ENCODE results near the gene CELF4. TPM values are rescaled to one million over a fixed set of nuclear protein-coding genes. Genes with fewer than 3 reads are reported as not detected.

The CELF4 gene
- total RNA-seq, 1 donor from 2014 or later, result not detected

DNA sequence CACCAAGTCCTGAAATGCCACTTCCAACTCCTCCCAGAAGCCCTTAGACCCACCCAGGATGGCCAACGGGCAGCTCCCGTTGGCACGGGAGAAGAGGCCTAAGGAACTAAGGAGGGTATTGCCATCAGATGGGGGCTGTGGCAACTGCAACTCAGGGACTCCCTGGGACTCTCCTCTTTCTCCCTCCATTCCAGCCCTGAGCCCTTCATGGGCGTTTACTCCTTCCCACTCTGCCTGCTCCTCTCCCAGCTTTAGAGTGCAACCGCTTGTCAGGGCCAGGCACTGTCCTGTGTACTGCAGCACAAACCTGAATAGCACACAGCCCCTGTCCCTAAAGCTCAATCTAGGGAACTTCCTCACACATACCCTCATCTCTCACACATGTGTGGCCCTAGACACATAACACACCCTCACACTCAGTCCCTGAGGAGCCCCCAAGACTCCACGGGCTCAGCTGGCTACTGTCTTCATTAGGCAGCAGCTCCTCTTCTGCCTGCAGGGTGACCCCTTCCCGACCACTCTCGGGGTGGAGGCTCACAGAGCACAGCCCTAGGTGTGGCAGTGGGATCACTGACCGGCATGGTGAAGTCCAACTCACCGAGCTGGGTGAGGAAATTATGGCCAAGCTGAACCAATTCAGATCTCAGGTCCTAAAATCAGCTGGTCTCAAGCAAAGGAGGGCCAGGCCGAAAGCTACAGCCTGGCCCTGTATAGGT is 316.3 kb downstream of the CELF4 start:
- no peak for DNase-seq (ENCODE audit: extremely low read depth, low read depth, low spot score)

DNA sequence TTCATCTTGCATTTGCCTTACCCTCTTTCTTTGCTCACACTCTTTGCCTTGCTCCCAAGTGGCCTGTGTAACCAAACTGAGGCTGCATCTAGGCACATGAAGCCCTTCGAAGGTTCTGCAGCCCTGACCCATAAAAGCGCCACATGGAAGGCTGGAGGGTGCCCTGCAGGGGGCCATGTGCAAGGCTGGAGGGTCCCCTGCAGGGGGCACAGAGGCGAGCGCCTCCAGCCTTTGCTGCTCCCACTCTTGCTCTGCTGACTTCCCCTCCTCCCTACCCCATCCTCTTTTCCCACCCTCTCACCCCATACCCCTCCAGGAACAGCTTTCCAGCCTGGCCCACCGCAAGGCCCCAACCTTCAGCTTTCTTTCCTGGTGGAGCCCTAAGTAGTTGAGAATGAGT is 317.3 kb downstream of the CELF4 start:
- DNase-seq (ENCODE audit: extremely low read depth, low read depth, low spot score), result no peak

DNA sequence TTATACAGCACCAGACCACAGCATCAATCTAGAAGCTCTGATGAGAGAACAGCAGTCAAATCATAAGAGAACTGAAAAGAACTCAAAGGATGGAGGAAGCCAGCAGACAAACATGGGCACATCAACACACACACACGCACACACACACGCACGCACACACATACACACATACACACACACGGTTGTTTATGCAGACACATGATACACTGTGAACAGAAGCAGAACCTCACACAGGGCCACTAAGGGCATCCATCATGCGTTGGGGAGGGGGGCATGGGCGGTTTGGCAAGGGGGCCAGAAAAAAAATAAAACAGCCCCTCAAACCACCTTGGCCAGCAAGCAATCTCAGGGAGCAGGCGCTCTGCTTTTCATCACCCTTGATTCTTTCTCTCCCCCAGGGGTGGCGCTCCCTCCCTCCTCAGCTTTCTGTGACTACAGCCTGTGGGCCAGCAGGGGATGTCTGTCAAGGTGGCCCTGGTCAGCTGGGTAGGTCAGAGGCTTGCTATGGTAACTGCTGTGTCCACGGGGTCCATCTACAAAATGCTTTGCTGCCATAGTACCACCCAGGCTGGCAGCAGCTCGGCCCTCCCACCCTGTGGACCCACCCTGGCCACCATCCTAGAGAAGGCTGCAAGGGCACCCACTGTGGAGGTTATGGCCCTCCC is 318.0 kb downstream of the CELF4 start:
- no peak for DNase-seq (ENCODE audit: extremely low read depth, low read depth, low spot score)

DNA sequence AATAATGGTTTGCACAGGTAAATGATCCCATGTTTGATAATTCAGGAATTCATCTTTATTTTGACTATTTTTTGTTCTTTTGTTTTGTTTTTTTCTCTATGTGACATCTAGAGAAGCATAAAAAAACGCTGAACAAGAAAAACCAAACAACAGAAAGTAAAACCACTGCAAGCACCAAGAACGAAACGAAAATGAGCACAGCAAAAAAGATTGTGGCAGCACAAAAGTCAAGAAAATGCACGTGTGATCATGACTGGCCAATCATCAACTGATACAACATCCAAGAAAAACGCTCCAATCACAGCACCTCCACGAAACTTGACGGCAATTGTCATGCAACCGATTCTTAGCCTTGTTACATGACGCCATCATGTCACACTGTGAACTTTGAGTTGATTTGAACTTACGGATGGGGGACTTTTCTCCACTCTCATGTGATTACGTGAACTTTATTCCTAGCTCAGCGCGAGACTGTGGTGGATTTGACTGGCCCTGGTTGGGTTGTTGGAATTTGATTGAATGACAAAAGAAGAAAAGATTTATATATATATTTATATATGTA is 318.7 kb downstream of the CELF4 start:
- DNase-seq (ENCODE audit: extremely low read depth, low read depth, low spot score), result no peak

DNA sequence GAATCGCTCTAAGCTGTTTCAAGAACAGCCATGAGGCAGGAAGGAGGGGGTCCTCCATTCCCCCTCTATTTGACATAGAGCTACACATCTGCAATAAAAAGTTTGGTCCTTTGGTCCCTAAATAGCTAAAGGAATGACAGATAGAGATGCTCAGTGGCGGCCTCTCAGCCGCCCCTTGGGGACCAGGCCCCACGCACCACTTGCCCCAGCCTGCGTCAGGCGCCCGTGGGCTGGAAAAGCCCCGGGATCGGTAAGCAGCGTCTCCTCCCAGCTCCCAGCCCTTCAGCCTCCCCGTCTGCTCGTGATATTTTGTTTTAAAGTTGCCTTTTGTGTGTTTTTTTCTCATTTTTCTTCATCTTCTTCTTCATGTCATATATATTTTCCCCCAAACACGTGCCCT is 321.0 kb downstream of the CELF4 start:
- DNase-seq (ENCODE audit: extremely low read depth, low read depth, low spot score), result no peak

DNA sequence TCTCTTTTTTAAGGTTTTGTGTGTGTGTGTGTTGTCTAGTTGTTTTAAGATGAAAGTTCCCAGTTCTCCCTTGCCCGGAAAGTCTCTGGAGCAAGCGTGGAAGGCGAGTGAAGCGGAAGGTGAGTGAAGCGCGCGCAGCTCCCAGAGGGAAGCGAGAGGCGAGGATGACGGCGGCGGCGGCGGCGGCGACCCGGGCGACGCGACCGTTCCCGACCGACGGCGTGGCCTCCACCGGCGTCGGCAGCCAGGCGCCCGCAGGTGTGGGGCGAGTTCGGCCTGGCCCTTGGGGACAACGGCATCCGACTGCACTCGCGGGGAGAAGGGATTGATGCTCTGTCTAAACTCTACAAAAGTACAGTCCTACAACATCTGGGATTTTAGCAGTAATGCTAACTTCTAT is 321.9 kb downstream of the CELF4 start:
- no peak for DNase-seq (ENCODE audit: extremely low read depth, low read depth, low spot score)

DNA sequence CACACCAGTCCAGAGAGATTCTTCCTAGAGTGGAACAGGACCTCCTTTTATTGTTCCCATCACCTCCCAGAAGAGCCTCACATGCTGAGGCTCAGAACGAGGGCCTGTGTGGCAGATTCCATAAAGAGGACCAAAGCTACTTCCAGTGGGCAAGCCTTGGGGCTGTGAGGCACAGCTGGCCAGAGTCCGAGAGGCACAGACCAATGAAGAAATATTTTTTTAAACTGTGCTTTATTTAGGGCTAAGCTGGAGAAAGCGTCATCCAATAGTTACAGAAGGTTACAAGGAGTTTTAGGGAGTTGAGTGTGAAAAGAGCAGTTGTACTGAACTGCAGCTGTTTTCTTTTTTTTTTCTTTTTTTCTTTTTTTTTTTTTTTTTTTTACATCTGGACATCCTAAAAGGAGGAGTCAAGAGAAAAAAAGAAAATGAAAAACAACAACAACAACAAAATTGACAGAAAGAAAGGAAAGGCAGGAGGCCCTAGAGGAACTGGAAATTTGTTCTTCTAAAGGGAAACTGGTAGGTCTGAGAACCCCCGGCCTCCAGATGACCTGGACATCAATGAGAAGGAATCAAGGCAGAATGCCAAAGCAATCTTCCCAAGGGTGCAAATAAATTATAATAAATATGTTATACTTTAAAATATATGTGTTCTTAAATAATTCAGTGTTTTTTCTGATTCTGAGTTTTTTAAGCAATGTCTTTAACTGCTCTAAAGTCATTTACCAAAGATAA is 322.6 kb downstream of the CELF4 start:
- no peak for DNase-seq (ENCODE audit: extremely low read depth, low read depth, low spot score)

DNA sequence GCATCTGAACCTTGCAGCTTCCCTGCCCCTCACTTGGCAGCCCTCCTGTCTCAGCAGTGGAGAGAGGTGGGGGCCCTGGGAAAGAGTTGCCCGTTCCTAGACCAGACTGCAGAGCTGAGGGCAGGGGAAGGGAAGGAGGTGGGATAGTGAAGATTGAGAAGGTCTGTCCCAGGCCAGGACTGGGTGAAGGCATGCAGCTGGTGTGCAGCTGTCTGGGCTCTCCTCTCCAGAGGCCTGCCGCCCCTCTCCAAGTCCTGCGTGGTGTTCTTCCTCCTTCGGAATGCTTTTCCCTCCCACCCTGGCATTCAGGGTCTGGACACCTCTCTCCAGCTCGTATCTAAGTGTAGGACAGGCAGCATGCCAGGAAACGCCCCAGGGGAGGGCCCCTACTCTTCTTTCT is 323.5 kb downstream of the CELF4 start:
- no peak for DNase-seq (ENCODE audit: extremely low read depth, low read depth, low spot score)

DNA sequence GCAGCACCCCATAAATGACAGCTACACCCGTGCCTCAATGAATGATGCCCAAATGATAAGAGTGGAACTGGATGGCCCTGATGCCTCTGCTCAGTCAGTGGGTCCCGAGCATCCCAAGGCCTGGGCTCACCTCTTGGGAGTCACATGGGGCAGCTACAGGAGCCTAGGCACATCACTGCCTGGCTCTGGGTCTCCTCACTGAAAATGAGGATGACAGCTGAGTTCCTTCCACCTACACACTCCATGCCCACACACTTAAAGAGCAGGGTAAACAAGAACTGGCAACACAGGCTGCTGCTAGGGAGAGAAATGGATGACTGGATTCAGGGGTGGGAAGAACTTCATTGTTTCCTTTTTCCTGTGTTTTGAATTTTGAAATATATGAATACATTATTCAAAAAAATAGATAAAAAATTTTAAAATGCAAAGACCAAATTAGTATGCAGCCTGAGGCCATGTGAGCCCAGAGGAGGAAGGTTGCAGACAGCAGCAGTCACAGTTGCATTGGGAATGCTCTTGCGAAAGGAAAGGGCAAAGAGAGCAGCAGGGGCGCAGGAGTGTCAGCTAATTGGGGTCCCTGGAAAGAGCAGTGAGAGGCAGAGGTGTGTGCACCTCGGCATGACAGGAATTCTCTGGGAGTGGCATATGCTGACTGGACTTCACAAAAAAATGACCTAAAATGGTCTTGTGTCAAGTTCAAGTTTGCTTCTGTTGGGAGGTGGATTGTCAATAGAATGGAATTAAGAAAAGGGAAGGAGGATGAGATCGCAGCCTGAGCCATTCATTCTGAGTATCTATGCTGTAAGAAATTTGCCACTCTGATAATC is 327.1 kb downstream of the CELF4 start:
- DNase-seq (ENCODE audit: extremely low read depth, low read depth, low spot score), result no peak

DNA sequence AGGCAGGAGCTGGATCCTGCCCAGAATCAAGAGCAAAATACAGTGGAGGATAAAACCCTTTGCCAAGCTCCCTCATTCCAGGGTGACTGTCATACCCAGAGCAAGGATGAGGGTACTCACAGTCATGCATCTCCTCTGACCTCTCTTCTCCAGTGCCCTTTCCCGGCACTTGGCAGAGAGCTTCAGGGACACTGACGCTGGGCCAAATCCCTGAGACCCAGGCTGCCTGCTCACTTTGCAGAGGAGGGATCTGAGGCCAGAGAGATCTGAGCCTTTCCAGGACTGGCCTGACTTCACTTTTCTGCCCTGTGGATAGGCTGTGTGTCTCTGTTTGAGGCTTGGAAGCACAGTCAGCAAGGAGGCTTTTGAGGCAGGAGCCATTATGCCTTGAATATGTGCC is 330.0 kb downstream of the CELF4 start:
- DNase-seq (ENCODE audit: extremely low read depth, low read depth, low spot score), result no peak

DNA sequence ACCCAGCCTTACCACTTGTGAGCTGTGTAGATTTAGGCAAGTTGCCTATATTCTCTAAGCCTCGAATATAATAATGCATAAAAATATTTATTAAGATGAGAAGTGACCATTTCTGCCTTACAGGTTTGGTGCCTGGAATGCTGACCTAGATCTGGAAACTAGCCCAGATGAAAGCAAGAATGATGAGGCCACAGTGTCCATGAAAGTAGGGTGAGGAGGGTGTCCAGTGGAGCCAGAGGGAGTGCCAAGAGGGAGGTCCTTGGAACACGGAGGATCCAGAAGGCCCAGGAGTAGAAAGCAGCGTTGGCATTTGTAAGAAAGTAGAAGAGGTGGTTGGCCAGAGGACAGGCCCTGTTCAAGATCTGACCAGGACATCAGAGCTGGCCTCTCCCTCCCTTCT is 334.3 kb downstream of the CELF4 start:
- DNase-seq (ENCODE audit: extremely low read depth, low read depth, low spot score), result no peak

DNA sequence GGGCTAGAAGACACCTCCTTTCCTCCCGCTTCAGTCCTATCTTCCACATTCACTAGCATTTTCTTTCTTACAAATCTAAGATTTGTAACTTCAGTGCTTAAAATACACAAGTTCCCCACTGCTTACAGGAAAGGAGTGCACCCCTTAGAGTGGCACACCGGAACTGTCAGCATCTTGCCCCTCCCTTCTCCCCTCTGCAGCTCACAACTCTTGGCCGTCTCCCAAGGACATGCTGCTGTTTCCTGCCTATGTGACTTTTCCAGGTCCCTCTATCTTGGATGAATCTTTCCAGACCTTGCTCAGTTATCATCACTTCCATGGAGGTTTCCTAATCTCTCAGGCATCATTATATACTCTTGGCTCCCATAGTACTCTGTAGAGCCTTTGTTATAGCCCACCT is 334.8 kb downstream of the CELF4 start:
- no peak for DNase-seq (ENCODE audit: extremely low read depth, low read depth, low spot score)

DNA sequence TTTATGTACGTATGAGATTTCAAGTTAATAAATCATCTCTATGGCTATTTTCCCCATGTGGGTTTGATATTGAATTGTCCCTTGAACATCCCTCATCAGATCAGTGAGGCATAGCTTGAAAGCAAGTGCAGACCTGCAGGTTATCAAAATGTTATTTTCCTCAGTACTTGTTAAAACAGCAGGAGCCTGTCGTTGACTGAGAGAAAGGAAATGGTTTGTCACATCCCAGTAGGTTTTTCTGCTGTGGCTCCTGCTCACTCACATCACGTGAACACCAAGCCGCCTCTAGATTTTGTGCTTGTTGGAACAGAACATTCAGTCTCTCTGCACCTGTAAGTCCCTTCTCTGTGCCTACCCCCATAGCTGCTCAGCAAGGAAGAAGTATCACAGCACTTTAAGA is 340.3 kb downstream of the CELF4 start:
- no peak for DNase-seq (ENCODE audit: extremely low read depth, low read depth, low spot score)

DNA sequence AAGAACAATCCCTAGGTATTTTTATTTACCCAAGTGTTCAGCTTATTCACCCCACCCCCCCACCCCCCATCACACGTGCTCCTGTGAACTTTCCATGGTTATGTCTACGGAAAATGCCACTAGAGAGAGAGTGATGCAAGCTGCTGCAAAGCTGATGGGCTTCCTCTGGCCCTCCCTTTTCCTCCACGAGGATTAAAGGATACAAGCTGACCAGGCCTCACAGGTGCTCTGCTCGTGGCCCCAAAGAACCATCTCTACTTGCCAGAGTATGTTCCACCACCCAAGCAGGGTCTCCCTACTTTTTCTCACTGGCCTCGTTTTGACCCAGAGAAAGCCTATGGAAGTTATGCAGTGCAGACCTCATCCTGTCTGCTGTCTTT is 342.6 kb downstream of the CELF4 start:
- DNase-seq (ENCODE audit: extremely low read depth, low read depth, low spot score), result no peak

DNA sequence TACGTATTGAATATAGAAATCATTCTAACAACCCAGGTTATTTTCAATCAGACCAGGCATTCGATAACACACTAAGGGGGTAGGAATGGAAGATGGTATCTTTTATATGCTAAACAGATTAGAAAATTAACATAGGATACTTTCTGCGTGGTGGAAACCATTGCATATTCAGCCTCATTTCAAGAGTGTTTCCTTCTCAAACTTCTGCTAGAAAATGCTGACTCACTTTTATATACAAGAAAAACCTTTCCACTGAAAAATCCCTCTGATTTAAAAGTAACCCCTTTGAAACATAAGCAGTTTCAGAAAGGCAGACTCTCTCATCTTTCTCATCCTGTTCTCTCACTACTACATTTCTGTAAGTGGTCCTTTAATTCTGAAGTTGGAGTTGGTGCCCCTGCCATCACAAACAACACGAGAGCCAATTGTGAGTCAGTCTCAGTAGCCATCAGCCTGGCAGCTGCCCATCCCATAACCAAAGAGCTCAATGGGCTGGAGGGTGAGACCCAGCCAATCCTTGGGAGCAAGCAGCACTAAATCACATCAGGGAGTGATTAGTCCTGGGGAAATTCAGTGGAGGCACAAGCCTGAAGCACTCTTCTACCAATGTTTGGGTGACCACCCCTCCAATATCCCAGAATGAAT is 343.1 kb downstream of the CELF4 start:
- no peak for DNase-seq (ENCODE audit: extremely low read depth, low read depth, low spot score)

DNA sequence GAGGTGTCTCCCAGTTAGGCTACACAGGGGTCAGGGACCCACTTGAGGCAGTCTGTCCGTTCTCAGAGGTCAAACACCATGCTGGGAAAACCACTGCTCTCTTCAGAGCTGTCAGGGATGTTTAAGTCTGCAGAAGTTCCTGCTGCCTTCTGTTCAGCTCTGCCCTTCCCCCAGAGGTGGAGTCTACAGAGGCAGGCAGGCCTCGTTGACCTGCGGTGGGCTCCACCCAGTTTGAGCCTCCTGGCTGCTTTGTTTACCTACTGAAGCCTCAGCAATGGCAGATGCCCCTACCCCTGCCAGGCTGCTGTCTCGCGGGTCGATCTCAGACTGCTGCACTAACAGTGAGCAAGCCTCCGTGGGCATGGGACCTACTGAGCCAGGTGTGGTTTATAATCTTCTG is 346.3 kb downstream of the CELF4 start:
- DNase-seq (ENCODE audit: extremely low read depth, low read depth, low spot score), result no peak

DNA sequence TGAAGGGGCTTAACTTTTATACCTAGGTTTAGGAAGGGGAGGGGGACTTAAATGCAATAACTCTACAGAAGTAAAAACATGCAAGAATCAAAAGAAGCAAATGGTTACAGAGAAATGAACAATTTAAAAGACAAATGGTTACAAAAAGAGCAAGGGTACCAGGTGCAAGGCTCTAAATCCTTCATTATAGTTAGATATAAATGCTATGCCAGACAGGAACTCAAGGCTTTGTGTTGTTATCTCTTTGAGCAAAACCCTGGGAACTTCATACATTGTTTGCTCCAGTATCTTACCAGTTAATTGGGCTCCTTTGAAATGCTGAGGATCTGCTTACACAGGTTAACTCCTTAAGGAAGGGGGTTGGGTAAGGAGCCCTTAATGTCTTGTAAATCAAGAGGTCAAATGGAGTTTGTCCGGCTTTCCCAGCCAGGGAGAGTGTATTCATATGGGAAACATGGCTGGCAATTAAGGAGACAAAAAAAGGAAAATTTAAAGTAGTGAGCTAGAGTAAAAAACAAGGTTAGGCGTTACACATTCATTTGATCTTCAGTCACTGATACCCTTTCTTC is 347.5 kb downstream of the CELF4 start:
- DNase-seq (ENCODE audit: extremely low read depth, low read depth, low spot score), result no peak

DNA sequence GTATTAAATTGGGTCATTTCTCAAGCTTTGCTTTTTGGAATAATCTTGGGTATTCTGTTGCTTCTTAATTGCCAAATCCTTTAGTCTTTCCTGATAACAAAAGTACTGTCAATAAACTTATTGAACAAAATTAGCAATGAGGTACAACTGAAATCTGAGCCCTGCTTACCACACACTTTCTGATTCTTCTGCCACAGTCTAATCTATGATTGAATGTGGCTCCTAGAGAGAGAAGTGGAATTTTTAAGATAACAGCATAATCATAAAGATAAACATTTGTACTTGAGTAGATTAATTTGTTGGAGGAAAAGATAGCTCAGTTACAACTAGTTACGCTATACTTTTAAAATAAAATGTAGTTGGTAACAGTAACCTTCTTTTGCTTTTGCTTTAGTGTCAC is 354.8 kb downstream of the CELF4 start:
- no peak for DNase-seq (ENCODE audit: extremely low read depth, low read depth, low spot score)

DNA sequence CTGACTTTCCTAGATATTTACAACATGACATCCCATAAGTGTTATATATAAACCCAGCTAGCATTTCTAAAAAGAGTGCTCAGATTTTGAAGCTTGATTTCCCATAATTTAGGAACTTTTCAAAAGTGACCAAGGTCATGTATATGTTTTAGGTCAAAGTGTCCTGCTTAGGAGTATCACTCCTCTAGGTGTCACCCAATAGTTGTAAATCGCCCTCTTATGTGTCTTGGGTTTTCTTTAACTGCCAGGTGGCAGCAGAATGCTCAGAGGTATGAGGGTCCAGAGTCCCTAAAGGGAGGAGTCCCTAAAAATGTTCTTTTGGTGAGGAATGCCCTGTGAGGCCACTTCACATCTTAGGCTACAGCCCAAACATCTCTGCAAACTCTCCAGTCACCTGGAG is 358.3 kb downstream of the CELF4 start:
- DNase-seq (ENCODE audit: extremely low read depth, low read depth, low spot score), result no peak

DNA sequence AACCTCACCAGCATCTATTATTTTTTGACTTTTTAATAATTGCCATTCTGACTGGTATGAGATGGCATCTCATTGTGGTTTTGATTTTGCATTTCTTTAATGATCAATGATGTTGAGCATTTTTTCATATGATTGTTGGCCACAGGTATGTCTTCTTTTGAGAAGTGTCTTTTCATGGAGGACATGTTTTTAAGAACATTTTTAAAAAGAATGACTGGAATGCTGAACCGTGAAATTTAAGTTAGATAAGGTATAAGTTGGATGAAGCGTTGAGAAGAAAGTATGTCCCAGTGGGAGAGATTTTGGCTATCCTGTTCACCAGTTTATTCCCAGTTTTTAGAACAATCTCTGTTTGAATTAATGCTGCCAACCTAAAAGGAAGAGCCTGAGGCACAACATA is 365.9 kb downstream of the CELF4 start:
- no peak for DNase-seq (ENCODE audit: extremely low read depth, low read depth, low spot score)
